H1 (cell line): ENCODE results near the gene SIK3. TPM values are rescaled to one million over a fixed set of nuclear protein-coding genes. Genes with fewer than 3 reads are reported as not detected.

Source experiments
- CTCF ChIA-PET: fragments of 300-600 bp; sonication (Branson Sonifier 250); formaldehyde crosslinking; loops from one replicate; lab custom pipeline; 2021; ENCODE audit not compliant: partially characterized antibody; lab: Charles Lee
- POLR2A ChIA-PET: fragments of 300-600 bp; sonication (Branson Sonifier 250); formaldehyde crosslinking; loops from one replicate; lab custom pipeline; 2021; ENCODE audit warnings: inconsistent platforms; ENCODE audit not compliant: partially characterized antibody; lab: Charles Lee
- DNase-seq, 2 experiments: peaks; one replicate each; pipeline versions ENCODE4 v3.0.0 to v3.0.0-alpha.2; 2010 to 2022; ENCODE audit warnings: low spot score in 2 of 2, low read depth in 1 of 2, mixed read lengths in 1 of 2
- FAIRE-seq: peaks from 2 replicates; lab custom pipeline; 2011; peaks lifted over from hg19 to GRCh38; lab: Jason Lieb, UNC
- H2AFZ ChIP-seq: 2 replicates; pipeline ENCODE4 v1.8.1; 2012; ENCODE audit warnings: low read length, inconsistent platforms
- H2AK5ac ChIP-seq: 2 replicates; pipeline ENCODE4 v1.6.1; 2013; ENCODE audit warnings: low read depth, low read length
- H2BK120ac ChIP-seq: replicated peaks from 2 replicates; pipeline ENCODE3; 2013; ENCODE audit warnings: low read depth, low read length, inconsistent platforms
- H2BK12ac ChIP-seq: 2 replicates; pipeline ENCODE4 v1.6.1; 2013; ENCODE audit warnings: low read depth, low read length
- H2BK15ac ChIP-seq: 2 replicates; pipeline ENCODE4 v1.6.1; 2013; ENCODE audit warnings: low read length
- H2BK20ac ChIP-seq: 2 replicates; pipeline ENCODE4 v1.6.1; 2013; ENCODE audit warnings: low read length
- H2BK5ac ChIP-seq: 2 replicates; pipeline ENCODE4 v1.6.1; 2013; ENCODE audit warnings: low read depth, low read length
- H3K14ac ChIP-seq: 2 replicates; pipeline ENCODE4 v1.6.1; 2013; ENCODE audit warnings: inconsistent platforms; ENCODE audit not compliant: insufficient read length
- H3K18ac ChIP-seq: 2 replicates; pipeline ENCODE4 v1.6.1; 2013; ENCODE audit warnings: low read length; ENCODE audit errors: extremely low read depth
- H3K23ac ChIP-seq: 2 replicates; pipeline ENCODE4 v1.6.1; 2013; ENCODE audit warnings: inconsistent platforms; ENCODE audit not compliant: insufficient read length
- H3K23me2 ChIP-seq: 2 replicates; pipeline ENCODE4 v1.6.1; 2013; ENCODE audit warnings: low read depth, low read length
- H3K27ac ChIP-seq: 2 replicates; pipeline ENCODE4 v1.6.1; 2011; ENCODE audit warnings: low read depth, low read length, inconsistent platforms
- H3K27me3 ChIP-seq, 4 experiments: replicated peaks in 1 of 4; 1 replicate in 1 of 4; 2 replicates in 3 of 4; pipeline versions ENCODE4 v1.6.1 to v1.8.1; 2011 to 2013; ENCODE audit warnings: low read length in 3 of 4, mild to moderate bottlenecking in 3 of 4, inconsistent platforms in 2 of 4, mixed read lengths in 2 of 4, moderate library complexity in 1 of 4; ENCODE audit not compliant: control insufficient read depth in 3 of 4, insufficient read depth in 3 of 4; ENCODE audit errors: extremely low read depth in 1 of 4
- H3K36me3 ChIP-seq, 4 experiments: 2 replicates each; pipeline versions ENCODE4 v1.6.1 to v1.8.1; 2011 to 2013; ENCODE audit warnings: mild to moderate bottlenecking in 4 of 4, low read length in 3 of 4, moderate library complexity in 2 of 4, control low read depth in 1 of 4, inconsistent platforms in 1 of 4; ENCODE audit not compliant: insufficient read depth in 4 of 4, control insufficient read depth in 2 of 4
- H3K4ac ChIP-seq: replicated peaks from 2 replicates; pipeline ENCODE3; 2013; ENCODE audit warnings: low read length, low read depth, mixed read lengths, inconsistent platforms; ENCODE audit not compliant: insufficient read length
- H3K4me1 ChIP-seq, 4 experiments: replicated peaks in 1 of 4; 1 replicate in 1 of 4; 2 replicates in 3 of 4; pipeline versions ENCODE4 v1.6.1 to v1.8.1; 2011 to 2013; ENCODE audit warnings: low read length in 3 of 4, inconsistent platforms in 2 of 4, mixed read lengths in 1 of 4; ENCODE audit not compliant: insufficient read depth in 4 of 4, control insufficient read depth in 3 of 4
- H3K4me2 ChIP-seq, 2 experiments: 2 replicates each; pipeline versions ENCODE4 v1.6.1 to v1.8.1; 2011 to 2013; ENCODE audit warnings: low read depth in 2 of 2, low read length in 2 of 2, control low read depth in 1 of 2, inconsistent platforms in 1 of 2, mild to moderate bottlenecking in 1 of 2; ENCODE audit not compliant: insufficient read depth in 1 of 2
- H3K4me3 ChIP-seq, 4 experiments: fragments of 200-600, 300-600 bp in 1 of 4; sonication (generic), shearing (Covaris generic), sonication (Bioruptor Twin) in 1 of 4; 2 replicates each; pipeline versions ENCODE4 v1.5.1 to v1.8.1; 2011 to 2016; ENCODE audit warnings: low read length in 4 of 4, low read depth in 3 of 4, control low read depth in 2 of 4, inconsistent platforms in 2 of 4, mild to moderate bottlenecking in 2 of 4, mixed read lengths in 1 of 4, moderate library complexity in 1 of 4; ENCODE audit not compliant: insufficient read depth in 2 of 4; ENCODE audit errors: extremely low read depth in 1 of 4
- H3K56ac ChIP-seq: replicated peaks from 2 replicates; pipeline ENCODE3; 2013; ENCODE audit warnings: low read depth, mild to moderate bottlenecking, mixed read lengths, low read length, inconsistent platforms; ENCODE audit not compliant: insufficient read length
- H3K79me1 ChIP-seq: 2 replicates; pipeline ENCODE4 v1.6.1; 2013; ENCODE audit warnings: low read depth, low read length, control low read depth
- H3K79me2 ChIP-seq, 2 experiments: 2 replicates each; pipeline versions ENCODE4 v1.6.1 to v1.8.1; 2012 to 2013; ENCODE audit warnings: low read length in 2 of 2, mild to moderate bottlenecking in 2 of 2, inconsistent platforms in 1 of 2; ENCODE audit not compliant: insufficient read depth in 2 of 2, control insufficient read depth in 1 of 2
- H3K9ac ChIP-seq, 4 experiments: replicated peaks in 1 of 4; 1 replicate in 1 of 4; 2 replicates in 3 of 4; pipeline versions ENCODE4 v1.6.1 to v1.8.1; 2011 to 2013; ENCODE audit warnings: low read depth in 3 of 4, low read length in 3 of 4, control low read depth in 2 of 4, mild to moderate bottlenecking in 2 of 4, moderate library complexity in 2 of 4, inconsistent platforms in 1 of 4; ENCODE audit errors: extremely low read depth in 1 of 4
- H3K9me3 ChIP-seq, 2 experiments: 2 replicates each; pipeline versions ENCODE4 v1.6.1 to v1.8.1; 2012 to 2013; ENCODE audit warnings: mild to moderate bottlenecking in 2 of 2, moderate library complexity in 2 of 2, control low read depth in 1 of 2, inconsistent platforms in 1 of 2, low read depth in 1 of 2, low read length in 1 of 2, mixed read lengths in 1 of 2; ENCODE audit not compliant: insufficient read depth in 2 of 2
- H4K20me1 ChIP-seq, 2 experiments: replicated peaks in 1 of 2; 2 replicates each; pipeline versions ENCODE3 to v1.8.1; 2011 to 2013; ENCODE audit warnings: inconsistent platforms in 2 of 2, low read length in 2 of 2, mild to moderate bottlenecking in 1 of 2; ENCODE audit not compliant: insufficient read depth in 2 of 2, control insufficient read depth in 1 of 2
- H4K5ac ChIP-seq: 2 replicates; pipeline ENCODE4 v1.6.1; 2013; ENCODE audit warnings: low read length, low read depth, mixed read lengths, inconsistent platforms; ENCODE audit not compliant: insufficient read length
- H4K8ac ChIP-seq: 2 replicates; pipeline ENCODE4 v1.8.0; 2013; ENCODE audit warnings: mild to moderate bottlenecking, moderate library complexity, low read length, inconsistent platforms; ENCODE audit not compliant: insufficient read depth; ENCODE audit errors: extremely low read depth
- H4K91ac ChIP-seq: replicated peaks from 2 replicates; pipeline ENCODE3; 2013; ENCODE audit warnings: low read length, mixed read lengths, inconsistent platforms; ENCODE audit not compliant: insufficient read length
- BCL11A ChIP-seq, 2 experiments: IDR thresholded peaks; one replicate each; pipeline ENCODE4 v1.6.1; 2011; ENCODE audit warnings: low read depth in 2 of 2, low read length in 2 of 2, mild to moderate bottlenecking in 2 of 2
- JUN ChIP-seq: IDR thresholded peaks from 2 replicates; pipeline ENCODE4 v1.6.1; 2011; ENCODE audit warnings: low read depth, mild to moderate bottlenecking, improper control_type of control experiment, low read length
- PHF8 ChIP-seq: fragments of 200-600 bp; sonication (generic); conservative IDR thresholded peaks from 2 replicates; pipeline ENCODE4 v1.7.1; 2012; ENCODE audit warnings: low read depth, mild to moderate bottlenecking, inconsistent platforms, low read length, moderate library complexity
- SP4 ChIP-seq: IDR thresholded peaks from 2 replicates; pipeline ENCODE4 v1.6.1; 2012; ENCODE audit warnings: low read length, inconsistent platforms
- TBP ChIP-seq: IDR thresholded peaks from 2 replicates; pipeline ENCODE4 v1.6.1; 2011; ENCODE audit warnings: low read depth, low read length, improper control_type of control experiment
- TCF12 ChIP-seq: IDR thresholded peaks from 2 replicates; pipeline ENCODE4 v1.6.1; 2011; ENCODE audit warnings: low read depth, mild to moderate bottlenecking, low read length
- polyA plus RNA-seq, 7 experiments: library from polyadenylated mRNA; depleted of rRNA in 3 of 7; stranded (reverse) in 5 of 7; unstranded in 2 of 7; fragments of >200 nt in 5 of 7; fragments of 200-250 nt in 2 of 7; gene quantifications; 1 replicate in 5 of 7; 2 replicates in 1 of 7; 4 replicates in 1 of 7; pipeline versions ENCODE4 v1.2.1 to v1.2.3, GENCODE V29; 2011 to 2013; ENCODE audit warnings: missing spikeins in 2 of 7, mixed read lengths in 2 of 7
- total RNA-seq: library from RNA; stranded (reverse); fragmentation: NEBNext Ultra II Directional; extraction: Animal tissue kit (Norgen Biotek cat#: 25700); gene quantifications from 2 replicates; pipeline ENCODE4 v1.2.1, GENCODE V29; 2021
- TF ChIP-seq, protein P1 (sequence below): IDR thresholded peaks from 2 replicates; pipeline ENCODE4 v1.6.1; 2011; ENCODE audit warnings: low read depth, mild to moderate bottlenecking, low read length; ENCODE audit not compliant: insufficient read depth

The SIK3 gene
- total and polyA plus RNA-seq, 2 of the 8 experiments (the other 6 are each of a cell fraction or from before 2014, with no cell fraction given): 19.9 to 32.1 TPM

DNA sequence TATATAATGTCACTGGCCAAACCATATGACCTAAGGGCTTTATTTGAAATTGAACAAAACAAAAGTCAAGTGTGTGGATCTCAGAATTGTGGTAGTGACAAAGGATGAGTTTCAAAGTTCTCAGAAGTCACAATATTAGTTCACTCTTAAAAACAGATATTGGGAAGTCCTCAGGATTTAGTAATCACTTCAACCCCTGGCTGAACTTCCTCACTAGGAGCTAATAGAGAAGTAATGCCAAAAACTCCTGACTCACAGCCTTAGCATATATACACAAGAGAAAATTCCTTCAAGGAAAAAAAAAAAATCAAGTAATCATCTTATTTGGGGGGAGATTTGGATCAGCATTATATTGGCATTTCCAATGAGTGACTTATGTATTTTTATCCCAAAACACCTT lies 185.2 kb downstream of the SIK3 start:
- no peaks in the 10 kb centered on the region for H4K20me1 ChIP-seq
- H3K4me2 ChIP-seq: no peak overlapping the region
- H3K27me3 ChIP-seq: no peaks in the 10 kb centered on the region
- H2BK12ac ChIP-seq: no peak overlapping the region
- H3K79me2 ChIP-seq: no peaks in the 10 kb centered on the region
- H4K8ac ChIP-seq: no peak overlapping the region
- H3K4me3 ChIP-seq: no peak overlapping the region
- no peaks in the 10 kb centered on the region; the same call in 1 of the 2 replicates for H3K79me1 ChIP-seq
- POLR2A ChIA-PET: no interaction called here
- DNase-seq: no peak
- no peak overlapping the region for H3K9ac ChIP-seq
- no peak overlapping the region for H2AK5ac ChIP-seq
- H4K5ac ChIP-seq: no peak overlapping the region
- H2BK20ac ChIP-seq: no peak overlapping the region
- H3K23ac ChIP-seq: no peak overlapping the region
- no peak overlapping the region for H4K91ac ChIP-seq
- no peak overlapping the region for H3K14ac ChIP-seq
- H3K9me3 ChIP-seq: no peaks in the 10 kb centered on the region
- no peaks in the 10 kb centered on the region for H3K23me2 ChIP-seq
- no peak for FAIRE-seq
- no peak overlapping the region for H2BK5ac ChIP-seq
- no peak overlapping the region for H3K27ac ChIP-seq
- TF ChIP-seq TBP: no peak
- TF ChIP-seq BCL11A (IDR thresholded peaks at IDR 0.05; ENCODE audit: low read depth in 2 of 2, low read length in 2 of 2): no peak
- no peak for TF ChIP-seq SP4
- no peak for TF ChIP-seq JUN
- TF ChIP-seq PHF8: no peak
- TF ChIP-seq, protein P1, sequence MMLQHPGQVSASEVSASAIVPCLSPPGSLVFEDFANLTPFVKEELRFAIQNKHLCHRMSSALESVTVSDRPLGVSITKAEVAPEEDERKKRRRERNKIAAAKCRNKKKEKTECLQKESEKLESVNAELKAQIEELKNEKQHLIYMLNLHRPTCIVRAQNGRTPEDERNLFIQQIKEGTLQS: no peak
- no peak for TF ChIP-seq TCF12
- no peak overlapping the region for H3K4ac ChIP-seq
- no peak overlapping the region for H3K18ac ChIP-seq
- no peak overlapping the region for H2BK15ac ChIP-seq
- no peak overlapping the region for H2BK120ac ChIP-seq
- no peak overlapping the region for H3K56ac ChIP-seq
- CTCF ChIA-PET: interaction anchor here (1.1 kb wide), 1 partner anchor 87 kb away, joined by 3 read pairs; no protein-coding TSS in a partner anchor
- no peak overlapping the region for H2AFZ ChIP-seq
- no peaks in the 10 kb centered on the region for H3K36me3 ChIP-seq
- H3K4me1 ChIP-seq: no peaks in the 10 kb centered on the region
